PC-9 (cell line): ENCODE data around the gene SLC25A29. TPM values are rescaled to one million over a fixed set of nuclear protein-coding genes. Genes with fewer than 3 reads are reported as not detected.

Source experiments
- BruUV-seq: library from RNA; stranded (reverse); fragments of 400-500 nt; replicated peaks from 2 replicates; lab custom pipeline; 2021; lab: Mats Ljungman, UMichigan
- CTCF ChIA-PET: fragments of 300-600 bp; sonication (Branson Sonifier 250); formaldehyde crosslinking; loops from one replicate; lab custom pipeline; 2022; ENCODE audit warnings: antibody characterized with exemption; lab: Charles Lee
- POLR2A ChIA-PET: fragments of 300-600 bp; sonication (Branson Sonifier 250); formaldehyde crosslinking; loops from one replicate; lab custom pipeline; 2022; ENCODE audit warnings: antibody characterized with exemption; ENCODE audit not compliant: unreplicated experiment; lab: Charles Lee
- DNase-seq, 2 experiments: peaks; one replicate each; pipeline versions ENCODE4 v3.0.0 to v3.0.0-alpha.2; 2015 to 2022; ENCODE audit warnings: mixed read lengths in 1 of 2
- H2AFZ ChIP-seq: fragments of 200-600 bp; sonication (generic); 2 replicates; pipeline ENCODE4 v1.8.1; 2017; ENCODE audit warnings: antibody characterized with exemption
- H3F3A ChIP-seq: fragments of 200-600 bp; sonication (generic); 2 replicates; pipeline ENCODE4 v1.8.1; 2017; ENCODE audit warnings: antibody characterized with exemption, mild to moderate bottlenecking, low read depth; ENCODE audit not compliant: insufficient read depth
- H3K27ac ChIP-seq: fragments of 200-600 bp; sonication (generic); 2 replicates; pipeline ENCODE4 v1.6.1; 2016; ENCODE audit warnings: mixed run types
- H3K27me3 ChIP-seq: fragments of 200-600 bp; sonication (generic); 2 replicates; pipeline ENCODE4 v1.6.1; 2016; ENCODE audit warnings: low read depth, mixed run types; ENCODE audit not compliant: insufficient read depth
- H3K36me3 ChIP-seq: fragments of 200-600 bp; sonication (generic); 2 replicates; pipeline ENCODE4 v1.6.1; 2016; ENCODE audit warnings: low read depth, mixed run types
- H3K4me1 ChIP-seq: fragments of 200-600 bp; sonication (generic); replicated peaks from 2 replicates; pipeline ENCODE4 v1.6.1; 2016; ENCODE audit warnings: mixed run types; ENCODE audit not compliant: insufficient read depth
- H3K4me2 ChIP-seq: fragments of 200-600 bp; sonication (generic); 2 replicates; pipeline ENCODE4 v1.6.1; 2017; ENCODE audit warnings: mixed run types
- H3K4me3 ChIP-seq: fragments of 200-600 bp; sonication (generic); 2 replicates; pipeline ENCODE4 v1.6.1; 2016; ENCODE audit warnings: mixed run types
- H3K79me2 ChIP-seq: fragments of 200-600 bp; sonication (generic); 2 replicates; pipeline ENCODE4 v1.6.1; 2017; ENCODE audit warnings: low read depth, mixed run types
- H3K9me2 ChIP-seq: fragments of 200-600 bp; sonication (generic); 2 replicates; pipeline ENCODE4 v1.8.1; 2017; ENCODE audit warnings: mild to moderate bottlenecking; ENCODE audit not compliant: insufficient read depth
- H3K9me3 ChIP-seq: fragments of 200-600 bp; sonication (generic); 2 replicates; pipeline ENCODE4 v1.8.1; 2016; ENCODE audit warnings: low read depth; ENCODE audit not compliant: insufficient read depth
- H4K20me1 ChIP-seq: fragments of 200-600 bp; sonication (generic); 2 replicates; pipeline ENCODE4 v1.8.1; 2017; ENCODE audit not compliant: insufficient read depth
- EZH2 ChIP-seq: fragments of 200-600 bp; sonication (generic); IDR thresholded peaks from 2 replicates; pipeline ENCODE4 v1.8.0; 2017; ENCODE audit warnings: antibody characterized with exemption, low read depth
- intact Hi-C: fragments of 100-400 bp; cut with micrococcal nuclease; formaldehyde crosslinking; loops from one replicate; pipeline ENCODE4 v1.10.0; 2022; ENCODE audit not compliant: unreplicated experiment
- total RNA-seq: library from RNA; stranded (reverse); gene quantifications from 2 replicates; pipeline ENCODE4 v1.2.3, GENCODE V29; 2021
- TF ChIP-seq, protein P1 (sequence below): fragments of 200-600 bp; sonication (generic); conservative IDR thresholded peaks from 2 replicates; pipeline ENCODE4 v1.6.1; 2017; ENCODE audit warnings: mixed run types, antibody characterized with exemption, mild to moderate bottlenecking, moderate library complexity

Gene SLC25A29
- total RNA-seq, 1 experiment from 2014 or later: 6.9 TPM

DNA sequence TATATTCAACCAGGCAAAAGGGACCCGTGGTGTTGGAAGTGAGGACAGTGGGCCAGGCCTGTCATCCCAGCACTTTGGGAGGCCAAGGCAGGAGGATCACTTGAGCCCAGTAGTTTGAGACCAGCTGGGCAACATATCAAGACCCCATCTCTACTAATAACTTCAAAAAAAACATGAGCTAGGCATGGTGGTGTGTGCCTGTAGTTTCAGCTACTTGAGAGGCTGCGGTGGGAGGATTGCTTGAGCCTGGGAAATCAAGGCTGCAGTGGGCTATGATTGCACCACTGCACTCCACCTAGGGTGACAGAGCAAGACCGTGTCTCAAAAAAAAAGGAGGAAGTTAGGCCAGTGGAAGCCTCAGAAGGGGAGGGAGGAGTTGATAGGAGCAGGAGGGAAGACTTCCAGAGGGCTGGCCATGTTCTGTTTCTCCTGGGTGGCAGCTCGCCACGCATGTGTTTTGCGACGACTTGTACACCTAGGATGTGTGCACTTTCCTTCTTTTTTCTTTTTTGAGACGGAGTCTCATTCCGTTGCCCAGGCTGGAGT is 10.1 kb downstream of the SLC25A29 start:
- no peak overlapping the region for H2AFZ ChIP-seq
- CTCF ChIA-PET: no interaction called here
- no peaks in the 10 kb centered on the region for H3F3A ChIP-seq
- no peaks in the 10 kb centered on the region for H3K9me2 ChIP-seq
- no peaks in the 10 kb centered on the region for H3K4me1 ChIP-seq
- intact Hi-C loops: no loop called here
- H4K20me1 ChIP-seq: no peaks in the 10 kb centered on the region
- POLR2A ChIA-PET: no interaction called here
- no peak overlapping the region for H3K4me2 ChIP-seq
- no peaks in the 10 kb centered on the region for H3K9me3 ChIP-seq
- DNase-seq: no peak
- BruUV-seq: no TSS peak
- H3K27me3 ChIP-seq: no peaks in the 10 kb centered on the region
- no peaks in the 10 kb centered on the region for H3K79me2 ChIP-seq
- H3K27ac ChIP-seq: no peak overlapping the region
- H3K36me3 ChIP-seq: no peaks in the 10 kb centered on the region
- TF ChIP-seq, protein P1, sequence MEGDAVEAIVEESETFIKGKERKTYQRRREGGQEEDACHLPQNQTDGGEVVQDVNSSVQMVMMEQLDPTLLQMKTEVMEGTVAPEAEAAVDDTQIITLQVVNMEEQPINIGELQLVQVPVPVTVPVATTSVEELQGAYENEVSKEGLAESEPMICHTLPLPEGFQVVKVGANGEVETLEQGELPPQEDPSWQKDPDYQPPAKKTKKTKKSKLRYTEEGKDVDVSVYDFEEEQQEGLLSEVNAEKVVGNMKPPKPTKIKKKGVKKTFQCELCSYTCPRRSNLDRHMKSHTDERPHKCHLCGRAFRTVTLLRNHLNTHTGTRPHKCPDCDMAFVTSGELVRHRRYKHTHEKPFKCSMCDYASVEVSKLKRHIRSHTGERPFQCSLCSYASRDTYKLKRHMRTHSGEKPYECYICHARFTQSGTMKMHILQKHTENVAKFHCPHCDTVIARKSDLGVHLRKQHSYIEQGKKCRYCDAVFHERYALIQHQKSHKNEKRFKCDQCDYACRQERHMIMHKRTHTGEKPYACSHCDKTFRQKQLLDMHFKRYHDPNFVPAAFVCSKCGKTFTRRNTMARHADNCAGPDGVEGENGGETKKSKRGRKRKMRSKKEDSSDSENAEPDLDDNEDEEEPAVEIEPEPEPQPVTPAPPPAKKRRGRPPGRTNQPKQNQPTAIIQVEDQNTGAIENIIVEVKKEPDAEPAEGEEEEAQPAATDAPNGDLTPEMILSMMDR: no peak
- no peak for TF ChIP-seq EZH2
- H3K4me3 ChIP-seq: no peak overlapping the region

DNA sequence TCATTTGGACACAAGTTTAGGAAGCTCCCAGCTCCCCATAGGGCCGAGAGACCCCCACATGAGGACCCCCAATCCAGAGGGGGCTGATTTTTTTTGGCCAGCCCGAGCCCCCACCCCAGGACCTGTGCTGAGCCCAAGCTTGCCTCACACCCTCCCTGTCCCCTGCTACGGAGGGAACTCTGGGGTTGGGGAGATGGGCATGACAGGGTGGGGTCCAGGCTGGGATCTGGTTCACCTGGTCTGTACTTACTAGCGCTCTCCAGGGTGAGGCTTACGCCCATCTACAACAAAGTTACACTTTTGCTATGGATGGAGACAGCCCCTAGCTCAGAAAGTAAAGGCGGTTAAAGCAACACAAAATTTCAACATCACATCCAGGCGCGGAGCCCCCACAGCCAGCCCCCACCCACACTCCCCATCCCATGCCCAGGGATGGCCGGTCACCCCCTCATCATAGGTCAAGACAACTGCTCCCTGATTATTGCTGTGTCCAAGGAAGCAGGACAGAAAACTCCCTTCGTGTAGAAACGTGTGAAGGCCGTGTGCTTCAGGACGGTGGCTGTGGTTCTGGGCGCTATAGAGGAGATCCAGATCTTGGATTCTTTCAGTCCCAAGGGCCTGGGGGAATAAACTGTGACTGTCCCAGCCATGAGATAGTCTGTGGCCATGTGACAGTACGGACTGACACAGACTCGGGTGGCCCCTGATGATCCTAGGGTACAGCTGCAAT is 10.7 kb downstream of the SLC25A29 start:
- Histone ChIP-seq H3F3A (no peaks in the 10 kb centered on the region), H2AFZ (no peak overlapping the region), H3K79me2 (no peaks in the 10 kb centered on the region), H3K9me3 (no peaks in the 10 kb centered on the region), H4K20me1 (no peaks in the 10 kb centered on the region), H3K4me2 (no peak overlapping the region), H3K36me3 (no peaks in the 10 kb centered on the region), H3K27ac (no peak overlapping the region), H3K9me2 (no peaks in the 10 kb centered on the region), H3K27me3 (no peaks in the 10 kb centered on the region), H3K4me1 (no peaks in the 10 kb centered on the region), H3K4me3 (no peak overlapping the region)
- TF ChIP-seq EZH2: no peak
- TF ChIP-seq, protein P1: no peak
- intact Hi-C loops: no loop called here
- BruUV-seq: no TSS peak
- CTCF ChIA-PET: no interaction called here
- no peak for DNase-seq
- POLR2A ChIA-PET: no interaction called here

DNA sequence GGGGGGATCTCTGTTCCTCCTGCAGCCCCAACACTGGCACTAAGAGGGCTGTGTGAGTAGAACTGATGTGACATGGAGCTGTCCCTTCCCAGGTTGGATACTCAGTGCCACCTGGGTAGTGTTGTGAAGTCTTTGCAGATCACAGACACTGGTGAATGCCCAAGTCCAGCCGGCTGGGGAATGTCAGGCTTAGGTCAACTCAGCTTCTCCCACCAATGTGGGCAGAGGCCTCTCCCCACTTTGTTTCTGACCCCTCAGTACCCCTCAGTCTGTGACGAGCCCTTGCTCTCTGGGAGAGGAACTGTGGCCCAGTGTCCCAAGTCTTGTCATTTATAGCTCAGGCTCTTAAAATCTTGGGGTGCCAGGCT is 11.3 kb downstream of the SLC25A29 start:
- Histone ChIP-seq H3K9me3 (no peaks in the 10 kb centered on the region), H3K27ac (no peak overlapping the region), H3K9me2 (no peaks in the 10 kb centered on the region), H3K79me2 (no peaks in the 10 kb centered on the region), H2AFZ (no peak overlapping the region), H3K4me3 (no peak overlapping the region), H4K20me1 (no peaks in the 10 kb centered on the region), H3K27me3 (no peaks in the 10 kb centered on the region), H3F3A (no peaks in the 10 kb centered on the region), H3K4me1 (no peaks in the 10 kb centered on the region), H3K4me2 (no peak overlapping the region), H3K36me3 (no peaks in the 10 kb centered on the region)
- POLR2A ChIA-PET: no interaction called here
- TF ChIP-seq EZH2: no peak
- TF ChIP-seq, protein P1: no peak
- BruUV-seq: no TSS peak
- no peak for DNase-seq
- CTCF ChIA-PET: no interaction called here
- intact Hi-C loops: no loop called here
